ENCODE results near the gene PMM2.
"Not testable (repeated sequence)": the region's sequence is repeated elsewhere in the genome, so short reads cannot be mapped to it uniquely, and the experiment has no call there.

The PMM2 gene

DNA sequence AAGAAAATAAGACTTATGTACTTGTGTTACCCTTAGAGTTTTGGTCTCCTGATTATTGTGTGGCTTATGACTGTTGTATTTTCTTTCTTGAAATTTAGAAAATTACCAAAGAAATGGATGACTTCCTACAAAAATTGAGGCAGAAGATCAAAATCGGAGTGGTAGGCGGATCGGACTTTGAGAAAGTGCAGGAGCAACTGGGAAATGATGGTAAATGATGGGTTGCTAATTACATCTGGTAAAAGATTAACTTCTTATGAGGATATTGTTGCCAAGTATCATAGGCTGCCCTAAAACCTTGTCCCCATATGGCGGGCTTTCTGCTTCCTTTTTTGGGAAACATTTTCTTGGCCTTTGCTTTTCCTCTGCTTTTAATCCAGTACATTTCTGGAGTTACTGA is 4.1 kb downstream of the PMM2 start:
- Histone ChIP-seq H4K20me1 (ENCODE audit: insufficient read depth, low read length) (peaks cover 45% of the 10 kb centered on the region; the same call in 1 of the 2 replicates), H2AFZ (ENCODE audit: low read depth, low read length) (no peak overlapping the region), H3K79me2 (ENCODE audit: insufficient read depth, low read length) (peaks cover 95% of the 10 kb centered on the region), H3K4me2 (ENCODE audit: insufficient read depth, low read length) (no peak overlapping the region), H3K27ac (ENCODE audit: low read length) (no peak overlapping the region), H3K4me1 (ENCODE audit: insufficient read depth, low read length) (peaks cover 34% of the 10 kb centered on the region), H3K9me3 (ENCODE audit: insufficient read depth, low read length, severe bottlenecking) (no peaks in the 10 kb centered on the region), H3K9ac (ENCODE audit: low read depth, low read length) (no peak overlapping the region), H3K27me3 (ENCODE audit: insufficient read depth, low read length, poor library complexity) (no peaks in the 10 kb centered on the region), H3K36me3 (ENCODE audit: insufficient read depth, low read length) (peaks cover 68% of the 10 kb centered on the region), H3K4me3 (ENCODE audit: low read depth in 1 of 2, low read length in 2 of 2) (no peak overlapping the region)
- no peak for DNase-seq
- TF ChIP-seq EZH2 (IDR thresholded peaks at IDR 0.05; ENCODE audit: borderline replicate concordance, low read depth, low read length, severe bottlenecking) (no peak), CTCF (IDR thresholded peaks at IDR 0.05; ENCODE audit: borderline replicate concordance, extremely low read depth, low read length, poor library complexity, severe bottlenecking) (no peak)
- ATAC-seq (ENCODE audit: insufficient read depth, low read depth) = no peak

DNA sequence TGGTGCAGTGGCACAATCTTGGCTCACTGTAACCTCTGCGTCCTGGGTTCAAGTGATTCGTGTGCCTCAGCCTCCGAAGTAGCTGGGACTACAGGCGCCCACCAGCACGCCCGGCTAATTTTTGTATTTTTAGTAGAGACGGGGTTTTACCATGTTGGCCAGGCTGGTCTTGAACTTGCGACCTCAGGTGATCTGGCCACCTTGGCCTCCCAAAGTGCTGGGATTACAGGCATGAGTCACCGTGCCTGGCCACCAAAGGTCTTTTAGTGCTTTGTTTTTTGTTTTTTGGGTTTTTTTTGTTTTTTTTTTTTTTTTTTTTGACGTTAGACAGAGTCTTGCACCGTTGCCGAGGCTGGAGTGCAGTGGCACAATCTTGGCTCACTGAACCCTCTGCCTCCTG is 6.1 kb downstream of the PMM2 start:
- not testable (repeated sequence) for H3K27ac ChIP-seq (ENCODE audit: low read length); H3K27me3 ChIP-seq (ENCODE audit: insufficient read depth, low read length, poor library complexity); H3K9me3 ChIP-seq (ENCODE audit: insufficient read depth, low read length, severe bottlenecking); H3K9ac ChIP-seq (ENCODE audit: low read depth, low read length); H3K4me2 ChIP-seq (ENCODE audit: insufficient read depth, low read length); H2AFZ ChIP-seq (ENCODE audit: low read depth, low read length); DNase-seq; ATAC-seq (ENCODE audit: insufficient read depth, low read depth); H3K4me3 ChIP-seq (ENCODE audit: low read depth in 1 of 2, low read length in 2 of 2)
- Histone ChIP-seq H3K36me3 (ENCODE audit: insufficient read depth, low read length) (peaks cover 88% of the 10 kb centered on the region), H4K20me1 (ENCODE audit: insufficient read depth, low read length) (peaks cover 46% of the 10 kb centered on the region; the same call in 1 of the 2 replicates), H3K79me2 (ENCODE audit: insufficient read depth, low read length) (peaks cover 94% of the 10 kb centered on the region), H3K4me1 (ENCODE audit: insufficient read depth, low read length) (peaks cover 27% of the 10 kb centered on the region)

DNA sequence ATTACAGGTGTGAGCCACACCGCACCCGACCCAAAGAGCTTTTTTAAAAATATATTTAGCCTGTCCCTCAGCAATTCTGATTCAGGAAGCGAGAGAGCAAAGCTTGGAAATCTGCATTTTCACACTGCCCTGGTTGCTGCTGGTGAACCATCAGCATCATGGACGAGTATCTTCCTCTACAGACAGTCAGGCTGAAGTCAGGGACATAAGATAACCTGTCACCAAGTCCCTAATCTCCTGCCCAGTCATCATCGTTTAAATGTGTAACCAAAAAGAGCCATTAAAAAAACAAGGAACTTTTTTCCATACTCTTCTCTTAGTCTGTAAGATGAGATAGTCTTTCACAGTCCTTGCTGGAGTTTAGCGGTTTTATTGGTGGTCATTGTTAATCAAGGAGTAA is 6.7 kb downstream of the PMM2 start:
- Histone ChIP-seq H3K27ac (ENCODE audit: low read length) (no peak overlapping the region), H2AFZ (ENCODE audit: low read depth, low read length) (no peak overlapping the region), H3K9ac (ENCODE audit: low read depth, low read length) (no peak overlapping the region), H3K4me2 (ENCODE audit: insufficient read depth, low read length) (no peak overlapping the region), H3K4me1 (ENCODE audit: insufficient read depth, low read length) (peaks cover 21% of the 10 kb centered on the region), H3K79me2 (ENCODE audit: insufficient read depth, low read length) (peaks cover 93% of the 10 kb centered on the region), H3K36me3 (ENCODE audit: insufficient read depth, low read length) (peaks cover 91% of the 10 kb centered on the region), H4K20me1 (ENCODE audit: insufficient read depth, low read length) (peaks cover 42% of the 10 kb centered on the region; the same call in 1 of the 2 replicates), H3K9me3 (ENCODE audit: insufficient read depth, low read length, severe bottlenecking) (no peaks in the 10 kb centered on the region), H3K27me3 (ENCODE audit: insufficient read depth, low read length, poor library complexity) (no peaks in the 10 kb centered on the region), H3K4me3 (ENCODE audit: low read depth in 1 of 2, low read length in 2 of 2) (no peak overlapping the region)
- DNase-seq (no peak), ATAC-seq (ENCODE audit: insufficient read depth, low read depth) (no peak)
- no peak for TF ChIP-seq EZH2 (IDR thresholded peaks at IDR 0.05; ENCODE audit: borderline replicate concordance, low read depth, low read length, severe bottlenecking)
- TF ChIP-seq CTCF (IDR thresholded peaks at IDR 0.05; ENCODE audit: borderline replicate concordance, extremely low read depth, low read length, poor library complexity, severe bottlenecking) = no peak

- TF ChIP-seq CTCF (IDR thresholded peaks at IDR 0.05; ENCODE audit: borderline replicate concordance, extremely low read depth, low read length, poor library complexity, severe bottlenecking) = no peak
- no peak for TF ChIP-seq EZH2 (IDR thresholded peaks at IDR 0.05; ENCODE audit: borderline replicate concordance, low read depth, low read length, severe bottlenecking)
- peaks cover 40% of the 10 kb centered on the region; the same call in 1 of the 2 replicates for H4K20me1 ChIP-seq (ENCODE audit: insufficient read depth, low read length)
- no peaks in the 10 kb centered on the region for H3K9me3 ChIP-seq (ENCODE audit: insufficient read depth, low read length, severe bottlenecking)
- ATAC-seq (ENCODE audit: insufficient read depth, low read depth) (no peak), DNase-seq (no peak)
- no peak overlapping the region for H3K9ac ChIP-seq (ENCODE audit: low read depth, low read length)
- no peak overlapping the region for H3K4me2 ChIP-seq (ENCODE audit: insufficient read depth, low read length)
- H3K27ac ChIP-seq (ENCODE audit: low read length) = no peak overlapping the region
- no peaks in the 10 kb centered on the region for H3K27me3 ChIP-seq (ENCODE audit: insufficient read depth, low read length, poor library complexity)
- peaks cover 3% of the 10 kb centered on the region; the same call in 1 of the 2 replicates for H3K4me1 ChIP-seq (ENCODE audit: insufficient read depth, low read length)
- H3K4me3 ChIP-seq (ENCODE audit: low read depth in 1 of 2, low read length in 2 of 2) = no peak overlapping the region
- H3K36me3 ChIP-seq (ENCODE audit: insufficient read depth, low read length) = peaks cover 99% of the 10 kb centered on the region
- H2AFZ ChIP-seq (ENCODE audit: low read depth, low read length) = no peak overlapping the region
- peaks cover 87% of the 10 kb centered on the region for H3K79me2 ChIP-seq (ENCODE audit: insufficient read depth, low read length)
Observed at GRCh38 chr16:8806272-8806983, 8.8 kb downstream of the PMM2 start.
